Left renal cortex interstitium (tissue), 4 donors: ENCODE data around the gene C1orf53. TPM values are rescaled to one million over a fixed set of nuclear protein-coding genes. Genes with fewer than 3 reads are reported as not detected.
"Not testable (repeated sequence)": the region's sequence is repeated elsewhere in the genome, so short reads cannot be mapped to it uniquely, and the experiment has no call there.

Source experiments
- DNase-seq, 4 donors: peaks; one replicate each; pipeline ENCODE4 v3.0.0-alpha.2; 2013; ENCODE audit warnings: low read depth in 4 of 4, low spot score in 2 of 4, missing footprints in 1 of 4
- polyA plus RNA-seq, 4 donors: library from polyadenylated mRNA; unstranded; fragments of 120-200 nt; gene quantifications; one replicate each; pipeline ENCODE4 v1.2.1, GENCODE V29; 2013; ENCODE audit not compliant: insufficient read length in 4 of 4

Gene C1orf53
- polyA plus RNA-seq, 4 donors, result 1.7 to 3.9 (median 2.2) TPM

- no peak for DNase-seq
Observed at GRCh38 chr1:197920414-197921117, 18.1 kb downstream of the C1orf53 start.

- no peak for DNase-seq
Observed at GRCh38 chr1:197921235-197922069, 19.0 kb downstream of the C1orf53 start.

DNA sequence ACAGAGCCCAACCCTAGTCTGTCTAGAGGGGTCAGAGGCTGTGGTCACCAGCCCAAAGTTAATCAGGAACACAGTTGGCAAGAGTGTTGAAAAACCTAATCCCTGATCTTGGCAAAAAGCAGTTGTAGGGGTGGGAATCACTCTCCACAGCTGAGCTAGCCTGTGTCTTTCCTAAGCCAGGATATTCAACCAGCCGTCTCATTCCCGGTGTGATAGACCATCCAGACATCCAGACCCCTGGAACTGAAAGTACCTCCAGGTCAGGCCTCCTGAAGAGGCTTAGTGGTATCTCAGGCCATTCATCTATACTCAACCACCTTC is 19.6 kb downstream of the C1orf53 start:
- DNase-seq, result no peak

GRCh38 chr1:197923038-197923437 is 20.6 kb downstream of the C1orf53 start:
- DNase-seq, result no peak

DNA sequence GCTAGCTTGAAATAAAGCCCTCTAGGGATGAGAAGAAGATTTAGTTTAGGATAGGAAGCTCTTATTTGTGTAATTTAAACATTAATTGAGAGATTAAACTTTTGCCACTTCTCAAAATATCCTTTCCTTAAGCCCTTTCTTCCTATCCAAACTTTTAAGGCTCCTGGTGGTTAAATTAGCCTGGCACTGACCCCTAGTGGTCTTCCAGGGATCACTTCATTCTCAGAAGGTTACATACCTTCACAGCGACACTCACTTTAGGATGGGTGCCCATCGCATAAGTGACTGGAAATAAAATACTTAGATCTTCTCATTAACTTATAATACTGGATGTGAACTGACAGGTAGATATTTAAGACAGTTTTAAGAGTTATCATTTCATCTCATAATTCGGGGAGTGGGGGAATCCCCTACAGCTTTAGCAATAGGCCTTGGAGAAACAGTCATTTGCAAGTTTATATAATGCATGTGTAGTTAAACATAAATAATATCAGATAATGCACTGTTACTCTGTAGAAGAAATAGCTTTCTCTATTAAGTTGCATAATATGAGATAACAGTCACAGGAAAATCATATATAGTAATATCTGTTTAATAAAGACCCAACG is 22.2 kb downstream of the C1orf53 start:
- no peak for DNase-seq

DNA sequence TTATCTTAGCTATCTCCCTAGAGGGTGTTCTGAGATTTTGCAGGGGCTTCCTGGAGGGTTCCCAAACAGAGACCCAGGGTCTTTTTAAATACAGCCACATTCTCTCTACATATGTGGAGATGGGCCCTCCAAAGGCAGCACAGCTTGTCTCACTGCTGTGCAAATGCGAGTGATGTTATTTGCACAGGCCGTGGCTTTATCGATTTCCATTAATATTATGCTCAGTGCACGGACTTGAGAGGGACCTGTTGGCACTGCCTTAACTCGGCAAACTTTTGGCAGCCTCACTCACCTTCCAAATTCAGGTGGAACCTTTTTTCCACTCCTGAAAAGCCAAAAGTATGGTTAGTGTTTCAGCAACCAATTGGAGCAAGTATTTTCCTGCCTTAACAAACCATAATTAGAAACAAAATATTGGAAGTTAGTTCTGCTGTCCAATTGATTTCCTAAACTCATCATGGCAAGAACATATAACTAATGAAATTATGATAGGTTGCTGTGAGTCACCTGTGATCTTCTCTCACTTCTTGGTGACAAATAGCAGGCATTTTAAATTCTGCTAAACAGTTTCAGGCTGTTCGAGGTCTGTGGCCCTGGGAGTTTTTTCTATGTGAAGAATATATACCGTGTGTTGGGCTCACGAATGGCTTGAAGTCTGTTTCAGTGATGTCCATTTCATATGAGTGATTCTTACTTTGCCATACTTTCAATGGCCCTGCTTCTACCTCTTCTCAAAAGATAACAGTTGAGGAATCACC is 25.7 kb downstream of the C1orf53 start:
- DNase-seq, result no peak

- DNase-seq, result no peak
Observed at GRCh38 chr1:197928849-197929336, 26.5 kb downstream of the C1orf53 start.

- DNase-seq, result no peak
Observed at GRCh38 chr1:197933016-197933415, 30.6 kb downstream of the C1orf53 start.

DNA sequence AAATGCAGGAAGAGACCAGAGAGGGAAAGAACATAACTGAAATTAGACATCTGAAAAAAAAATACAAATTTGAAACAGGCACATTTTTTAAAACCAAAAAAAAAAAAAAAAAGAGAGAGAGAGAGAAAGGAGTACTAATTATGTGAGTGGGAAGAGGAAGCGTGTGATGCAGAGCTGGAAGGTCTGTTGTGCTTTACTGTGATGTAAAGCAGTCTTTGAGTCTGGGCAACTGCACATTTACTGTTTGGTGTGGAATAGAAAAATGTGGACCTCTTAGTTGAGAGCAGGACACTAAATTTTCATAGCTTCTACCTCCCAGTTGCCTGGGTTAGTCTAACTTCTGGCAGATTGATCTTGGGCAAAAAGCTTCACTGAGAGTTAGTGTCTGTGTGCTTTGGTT is 31.2 kb downstream of the C1orf53 start:
- no peak for DNase-seq

- no peak for DNase-seq
Observed at GRCh38 chr1:197937381-197937780, 35.0 kb downstream of the C1orf53 start.

DNA sequence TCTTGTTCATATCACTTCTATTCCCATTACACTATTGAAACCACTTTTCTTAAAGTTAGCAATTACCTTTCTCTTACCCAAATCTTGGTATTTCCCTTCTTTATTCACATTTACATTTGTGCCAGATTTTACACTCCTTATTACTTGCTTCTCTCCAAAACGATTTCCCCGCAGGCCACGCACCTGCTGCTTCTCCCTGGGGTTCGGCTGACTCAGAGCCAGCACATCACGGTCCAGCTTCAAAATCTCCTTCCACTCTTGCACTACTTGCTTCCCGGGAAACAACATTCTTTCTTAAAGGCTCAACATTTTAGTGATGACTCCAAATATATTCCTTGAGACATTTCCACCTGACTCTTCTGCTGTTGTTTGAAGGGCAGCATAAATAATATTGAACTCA is 35.5 kb downstream of the C1orf53 start:
- no peak for DNase-seq

DNA sequence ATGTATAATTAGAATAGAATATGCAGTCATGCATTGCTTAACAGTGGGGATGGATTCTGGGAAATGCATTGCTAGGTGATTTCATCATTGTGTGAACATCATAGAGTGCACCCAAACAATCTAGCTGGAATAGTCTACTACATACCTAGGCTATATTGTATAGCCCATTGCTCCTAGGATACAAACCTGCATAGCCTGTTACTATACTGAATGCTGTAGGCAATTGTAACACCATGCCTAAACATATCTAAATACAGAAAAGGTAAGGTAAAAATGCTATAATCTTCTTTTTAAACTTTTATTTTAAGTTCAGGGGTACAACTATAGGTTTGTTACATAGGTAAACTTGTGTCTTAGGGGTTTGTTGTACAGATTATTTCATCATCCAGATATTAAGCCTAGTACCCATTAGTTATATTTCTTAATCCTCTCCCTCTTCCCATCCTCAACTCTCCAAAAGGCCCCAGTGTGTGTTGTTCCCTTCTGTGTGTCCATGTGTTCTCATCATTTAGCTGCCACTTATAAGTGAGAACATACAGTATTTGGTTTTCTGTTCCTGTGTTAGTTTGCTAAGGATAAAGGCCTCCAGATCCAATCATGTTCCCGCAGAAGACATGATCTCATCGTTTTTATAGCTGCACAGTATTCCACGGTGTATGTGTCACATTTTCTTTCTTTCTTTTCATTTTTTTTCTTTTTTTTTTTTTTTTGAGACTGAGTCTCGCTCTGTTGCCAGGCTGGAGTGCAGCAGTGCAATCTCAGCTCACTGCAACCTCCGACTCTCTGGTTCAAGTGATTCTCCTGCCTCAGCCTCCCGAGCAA is 36.9 kb downstream of the C1orf53 start:
- DNase-seq, result not testable (repeated sequence)

DNA sequence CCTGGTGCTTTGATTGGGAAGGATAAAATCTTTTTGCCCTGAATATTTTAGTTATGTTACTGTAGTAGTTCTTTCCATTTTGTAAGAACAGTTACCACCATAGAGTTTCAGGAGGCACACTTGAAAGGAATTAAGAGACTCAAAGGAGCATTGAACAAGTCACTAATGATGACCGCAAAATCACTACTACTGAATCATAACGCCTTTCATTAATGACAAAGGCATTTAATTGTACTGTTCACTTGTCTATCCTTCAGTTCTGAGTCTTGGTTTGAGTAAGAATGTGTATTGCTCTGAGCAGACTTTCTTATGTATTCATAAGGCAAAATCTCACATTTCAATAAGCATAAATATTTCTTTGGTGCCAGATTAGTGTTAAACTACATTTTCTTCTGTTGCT is 39.6 kb downstream of the C1orf53 start:
- no peak for DNase-seq

DNA sequence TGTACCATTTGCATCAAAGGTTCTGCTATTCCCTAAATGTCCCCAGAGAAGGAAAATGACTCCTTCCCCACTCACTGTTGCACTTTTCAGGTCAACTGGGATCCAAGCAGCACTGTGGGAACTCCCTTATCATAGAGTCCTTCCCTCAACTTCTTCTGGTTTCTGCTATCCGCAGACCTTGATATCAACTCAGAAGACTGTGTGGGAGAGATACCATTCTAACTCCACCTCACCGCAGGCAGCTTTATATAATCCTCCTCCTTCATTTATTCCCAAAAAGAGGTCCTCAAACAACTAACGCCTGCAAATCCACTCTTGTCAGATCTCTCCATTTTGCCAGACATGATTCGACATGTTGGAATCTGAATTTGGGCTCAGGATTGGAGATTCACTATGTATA is 42.1 kb downstream of the C1orf53 start:
- DNase-seq, result no peak

- no peak for DNase-seq
Observed at GRCh38 chr1:197948926-197949899, 46.8 kb downstream of the C1orf53 start.

DNA sequence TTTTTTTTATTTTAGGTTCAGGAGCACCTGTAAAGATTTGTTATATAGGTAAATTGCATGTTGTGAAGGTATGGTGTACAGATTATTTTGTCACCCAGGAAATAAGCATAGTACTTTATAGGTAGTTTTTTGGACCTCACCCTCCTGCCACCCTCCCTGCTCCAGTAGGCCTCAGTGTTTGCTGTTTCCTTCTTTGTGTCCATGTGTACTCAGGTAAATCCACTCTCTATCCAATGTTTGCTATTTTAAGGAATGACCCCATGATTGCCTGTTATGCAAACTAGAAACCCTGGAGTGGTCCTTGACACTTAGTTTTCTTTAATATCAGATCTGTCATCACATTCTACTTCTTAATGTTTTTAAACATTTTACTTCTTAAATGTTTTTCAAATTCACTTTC is 48.7 kb downstream of the C1orf53 start:
- DNase-seq, result no peak

GRCh38 chr1:197951617-197952175 is 49.3 kb downstream of the C1orf53 start:
- no peak for DNase-seq

GRCh38 chr1:197953472-197953871 is 51.0 kb downstream of the C1orf53 start:
- DNase-seq, result not testable (repeated sequence)
